Mesenchymal stem cell (in vitro differentiated cells and primary cell): ENCODE results near the gene SPATA2L.
A peak's percentile ranks its signal among the peaks of the same experiment; 100 is the strongest.
"Not testable (repeated sequence)": the region's sequence is repeated elsewhere in the genome, so short reads cannot be mapped to it uniquely, and the experiment has no call there.

Source experiments
- DNase-seq: peaks from one replicate; pipeline ENCODE4 v3.0.0-alpha.2; 2013
- H2AFZ ChIP-seq: one replicate; pipeline ENCODE4 v1.6.1; 2013; ENCODE audit warnings: low read depth, mild to moderate bottlenecking, control low read depth, inconsistent platforms, low read length, moderate library complexity
- H2AK5ac ChIP-seq: 2 replicates; pipeline ENCODE4 v1.6.1; 2013; ENCODE audit warnings: low read length, moderate library complexity, mild to moderate bottlenecking, inconsistent platforms; ENCODE audit not compliant: severe bottlenecking
- H2BK120ac ChIP-seq: one replicate; pipeline ENCODE4 v1.6.1; 2013; ENCODE audit warnings: low read depth, mild to moderate bottlenecking, inconsistent platforms, low read length, moderate library complexity
- H2BK12ac ChIP-seq, 2 experiments: one replicate each; pipeline ENCODE4 v1.6.1; 2013; ENCODE audit warnings: inconsistent platforms in 2 of 2, low read length in 2 of 2, mild to moderate bottlenecking in 2 of 2, moderate library complexity in 2 of 2, control low read depth in 1 of 2
- H2BK15ac ChIP-seq: one replicate; pipeline ENCODE4 v1.6.1; 2013; ENCODE audit warnings: mild to moderate bottlenecking, low read depth, inconsistent platforms; ENCODE audit not compliant: poor library complexity, severe bottlenecking
- H2BK5ac ChIP-seq: 2 replicates; pipeline ENCODE4 v1.6.1; 2013; ENCODE audit warnings: low read depth, mild to moderate bottlenecking, low read length, control low read depth, inconsistent platforms; ENCODE audit not compliant: poor library complexity, severe bottlenecking
- H3K14ac ChIP-seq, 2 experiments: one replicate each; pipeline ENCODE4 v1.6.1; 2013; ENCODE audit warnings: inconsistent platforms in 2 of 2, low read length in 2 of 2, control low read depth in 1 of 2, mild to moderate bottlenecking in 1 of 2, moderate library complexity in 1 of 2
- H3K18ac ChIP-seq, 2 experiments: one replicate each; pipeline ENCODE4 v1.6.1; 2013; ENCODE audit warnings: inconsistent platforms in 2 of 2, low read length in 2 of 2, control low read depth in 1 of 2, low read depth in 1 of 2, mild to moderate bottlenecking in 1 of 2
- H3K23ac ChIP-seq, 2 experiments: one replicate each; pipeline ENCODE4 v1.6.1; 2013; ENCODE audit warnings: inconsistent platforms in 2 of 2, low read length in 2 of 2, mild to moderate bottlenecking in 2 of 2, moderate library complexity in 2 of 2, control low read depth in 1 of 2
- H3K27ac ChIP-seq: 2 replicates; pipeline ENCODE4 v1.5.1; 2013; ENCODE audit warnings: mild to moderate bottlenecking, moderate library complexity, low read length, control low read depth, inconsistent platforms; ENCODE audit not compliant: poor library complexity, severe bottlenecking
- H3K27me3 ChIP-seq, 2 experiments: 2 replicates each; pipeline versions ENCODE4 v1.6.1 to v1.7.0; 2013; ENCODE audit warnings: low read length in 2 of 2, mild to moderate bottlenecking in 2 of 2, moderate library complexity in 2 of 2, control low read depth in 1 of 2, inconsistent platforms in 1 of 2; ENCODE audit not compliant: control insufficient read depth in 1 of 2, insufficient read depth in 1 of 2
- H3K36me3 ChIP-seq, 2 experiments: 2 replicates each; pipeline versions ENCODE4 v1.6.1 to v1.7.0; 2013; ENCODE audit warnings: low read length in 2 of 2, control low read depth in 1 of 2, inconsistent platforms in 1 of 2, low read depth in 1 of 2, mild to moderate bottlenecking in 1 of 2; ENCODE audit not compliant: insufficient read depth in 2 of 2, control insufficient read depth in 1 of 2
- H3K4ac ChIP-seq, 2 experiments: one replicate each; pipeline ENCODE4 v1.6.1; 2013; ENCODE audit warnings: inconsistent platforms in 2 of 2, low read length in 2 of 2, mild to moderate bottlenecking in 2 of 2, moderate library complexity in 2 of 2, control low read depth in 1 of 2, low read depth in 1 of 2
- H3K4me1 ChIP-seq: 2 replicates; pipeline ENCODE4 v1.6.1; 2013; ENCODE audit warnings: low read depth, low read length, control low read depth; ENCODE audit not compliant: control insufficient read depth, insufficient read depth
- H3K4me2 ChIP-seq: 2 replicates; pipeline ENCODE4 v1.6.1; 2013; ENCODE audit warnings: low read length, mild to moderate bottlenecking, inconsistent platforms; ENCODE audit not compliant: poor library complexity, severe bottlenecking
- H3K4me3 ChIP-seq, 2 experiments: 2 replicates each; pipeline versions ENCODE4 v1.5.1 to v1.7.0; 2013; ENCODE audit warnings: low read length in 2 of 2, mild to moderate bottlenecking in 2 of 2, control low read depth in 1 of 2, low read depth in 1 of 2; ENCODE audit not compliant: insufficient read depth in 1 of 2
- H3K79me1 ChIP-seq: replicated peaks from 2 replicates; pipeline ENCODE4 v1.6.1; 2013; ENCODE audit warnings: mild to moderate bottlenecking, control low read depth, low read length, inconsistent platforms; ENCODE audit not compliant: poor library complexity, severe bottlenecking
- H3K9ac ChIP-seq: 2 replicates; pipeline ENCODE4 v1.7.0; 2013; ENCODE audit warnings: mild to moderate bottlenecking, low read length, moderate library complexity
- H3K9me3 ChIP-seq: 2 replicates; pipeline ENCODE4 v1.7.0; 2013; ENCODE audit warnings: mild to moderate bottlenecking, low read length; ENCODE audit not compliant: control insufficient read depth
- H4K8ac ChIP-seq: one replicate; pipeline ENCODE4 v1.6.1; 2013; ENCODE audit warnings: inconsistent platforms, mild to moderate bottlenecking, low read length, moderate library complexity
- H4K91ac ChIP-seq: one replicate; pipeline ENCODE4 v1.6.1; 2013; ENCODE audit warnings: mild to moderate bottlenecking, low read length, inconsistent platforms
- WGBS: methylation state at CpG from one replicate; pipeline ENCODE4 v1.1.7; 2013; ENCODE audit warnings: mixed read lengths; 5-methylcytosine and 5-hydroxymethylcytosine counted together

Gene SPATA2L

DNA sequence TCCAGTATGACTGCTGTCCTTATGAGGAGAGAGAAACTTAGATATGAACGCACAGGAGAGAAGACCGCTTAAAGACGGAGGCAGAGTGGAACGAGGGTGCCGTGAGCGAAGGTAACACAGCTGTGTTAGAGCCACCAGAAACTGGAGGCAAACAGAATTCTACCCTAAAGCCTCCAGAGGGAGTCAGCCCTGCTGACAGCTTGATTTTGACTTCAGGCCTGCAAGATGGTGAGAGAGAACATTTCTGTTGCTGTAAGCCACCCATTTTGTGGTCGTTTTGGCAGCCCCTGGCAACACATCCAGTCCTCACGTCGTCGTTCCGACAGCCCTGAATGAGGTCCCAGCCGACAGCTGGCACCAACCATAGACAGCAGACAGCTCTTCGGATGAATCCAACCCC lies 2.8 kb upstream of the SPATA2L start:
- no peak overlapping the region for H3K4me3 ChIP-seq
- H3K4me1 ChIP-seq, result peaks cover 30% of the 10 kb centered on the region
- H3K9me3 ChIP-seq, result no peaks in the 10 kb centered on the region
- 88% methylated on average over 13 of the region's 13 CpGs for WGBS
- no peak overlapping the region for H3K14ac ChIP-seq
- H4K8ac ChIP-seq, result no peak overlapping the region
- no peak for DNase-seq
- no peak overlapping the region for H3K23ac ChIP-seq
- H2AK5ac ChIP-seq, result no peak overlapping the region
- no peak overlapping the region for H3K4me2 ChIP-seq
- H2BK15ac ChIP-seq, result no peak overlapping the region
- H3K27me3 ChIP-seq, result peaks cover 0 to 13% of the 10 kb centered on the region in 2 experiments
- no peak overlapping the region for H3K4ac ChIP-seq
- H2BK120ac ChIP-seq, result no peak overlapping the region
- no peak overlapping the region for H4K91ac ChIP-seq
- no peak overlapping the region for H2AFZ ChIP-seq
- H3K27ac ChIP-seq, result no peak overlapping the region
- H3K18ac ChIP-seq, result no peak overlapping the region
- H3K79me1 ChIP-seq, result peaks cover 5% of the 10 kb centered on the region
- H3K36me3 ChIP-seq, result peaks cover 9 to 24% of the 10 kb centered on the region in 2 experiments
- no peak overlapping the region for H2BK12ac ChIP-seq
- H3K9ac ChIP-seq, result no peak overlapping the region
- H2BK5ac ChIP-seq, result no peak overlapping the region

DNA sequence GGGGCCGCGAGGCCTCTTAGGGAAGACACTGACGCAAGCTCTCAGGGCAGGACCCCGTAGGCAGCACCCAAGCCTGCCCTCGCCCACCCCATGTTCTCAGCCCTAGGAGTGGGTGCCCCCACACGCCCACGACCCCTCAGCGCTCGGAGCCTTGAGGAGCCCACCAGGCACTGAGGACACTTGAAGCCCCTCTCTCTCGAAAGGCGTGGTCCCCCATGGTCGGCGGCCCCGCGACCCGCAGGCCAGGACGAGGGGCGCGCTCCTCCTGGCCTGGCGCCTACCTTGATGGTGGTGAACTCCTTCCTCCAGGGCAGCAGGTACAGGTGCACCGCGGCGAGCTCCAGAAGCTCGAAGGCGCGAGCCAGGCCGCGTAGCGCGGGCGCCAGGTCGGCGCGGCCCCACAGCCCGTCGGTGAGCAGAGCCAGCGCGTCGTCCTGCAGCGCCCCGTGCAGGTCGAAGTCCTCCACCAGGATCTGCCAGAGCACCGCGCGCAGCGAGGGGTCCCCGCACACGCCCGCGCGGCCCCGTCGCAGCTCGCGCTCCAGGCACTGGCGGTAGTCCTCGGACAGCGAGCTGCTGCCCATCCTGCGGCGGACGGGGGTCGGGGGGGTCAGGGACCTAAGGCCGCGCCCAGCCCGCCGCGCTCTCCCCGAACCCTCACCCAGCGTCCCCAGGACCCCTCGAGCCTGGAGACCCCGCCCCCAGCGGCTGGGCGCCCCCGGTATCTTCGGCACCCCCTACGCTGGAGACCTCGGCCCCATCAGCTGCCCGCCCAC lies 668 bp downstream of the SPATA2L start:
- H4K91ac ChIP-seq, result peak overlapping the region; percentile 14
- peak overlapping the region in 1 of 2 experiments; percentile 57 for H3K23ac ChIP-seq
- peak overlapping the region; percentile 92 for H3K4me2 ChIP-seq
- H3K4me1 ChIP-seq, result peaks cover 38% of the 10 kb centered on the region
- H3K4ac ChIP-seq, result peak overlapping the region; percentile 37 to 78
- DNase-seq, result peak; percentile 65
- no peak overlapping the region for H2AK5ac ChIP-seq
- H2BK12ac ChIP-seq, result peak overlapping the region in 1 of 2 experiments; percentile 7
- 7% methylated on average over 61 of the region's 78 CpGs for WGBS
- peaks cover 3 to 24% of the 10 kb centered on the region in 2 experiments for H3K36me3 ChIP-seq
- H3K27ac ChIP-seq, result no peak overlapping the region
- H2BK120ac ChIP-seq, result no peak overlapping the region
- H2BK15ac ChIP-seq, result no peak overlapping the region
- H2AFZ ChIP-seq, result peak overlapping the region; percentile 47
- H3K9ac ChIP-seq, result peak overlapping the region; percentile 86
- peaks cover 17% of the 10 kb centered on the region for H3K79me1 ChIP-seq
- peak overlapping the region; percentile 80 to 85 for H3K4me3 ChIP-seq
- H4K8ac ChIP-seq, result peak overlapping the region; percentile 63
- H3K14ac ChIP-seq, result peak overlapping the region in 1 of 2 experiments; percentile 3
- peak overlapping the region; percentile 34 to 76 for H3K18ac ChIP-seq
- no peaks in the 10 kb centered on the region for H3K9me3 ChIP-seq
- H2BK5ac ChIP-seq, result no peak overlapping the region
- peaks cover 0 to 13% of the 10 kb centered on the region in 2 experiments for H3K27me3 ChIP-seq

DNA sequence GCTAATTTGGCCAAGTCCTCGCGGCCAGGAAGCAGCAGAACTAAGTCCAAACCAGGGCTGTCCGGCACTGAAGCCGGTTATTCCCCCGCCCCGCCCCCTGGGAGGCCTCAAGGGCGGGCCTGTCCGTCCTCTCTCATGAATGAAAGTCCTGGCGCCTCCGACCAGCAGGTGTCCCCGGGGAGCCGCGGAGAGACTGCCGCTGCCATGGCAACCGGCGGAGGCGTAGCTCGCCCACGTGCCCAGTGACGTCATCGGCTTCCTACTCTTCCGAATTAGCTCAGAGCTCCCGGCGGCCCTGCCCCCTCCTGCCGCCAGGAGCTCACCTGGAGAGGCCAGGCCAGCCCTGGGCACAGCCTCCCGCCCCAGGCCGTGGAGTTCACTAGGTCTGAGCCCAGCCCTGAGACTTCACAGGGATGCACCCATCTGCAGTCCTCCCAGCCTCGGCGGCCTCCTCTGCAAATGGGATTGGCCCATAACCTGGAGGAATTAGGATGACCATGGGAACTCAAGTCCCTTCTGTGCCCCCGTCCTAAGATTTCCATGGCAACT lies 1.3 kb downstream of the SPATA2L start:
- Histone ChIP-seq H3K18ac (peak overlapping the region; percentile 19 to 76), H4K91ac (peak overlapping the region; percentile 14), H3K4me3 (peak overlapping the region; percentile 80 to 85), H3K23ac (peak overlapping the region in 1 of 2 experiments; percentile 56), H2BK120ac (no peak overlapping the region), H3K36me3 (peaks cover 6 to 31% of the 10 kb centered on the region in 2 experiments), H3K9me3 (no peaks in the 10 kb centered on the region), H3K9ac (peak overlapping the region; percentile 86), H2BK15ac (peak overlapping the region; percentile 66), H2AFZ (peak overlapping the region; percentile 32), H3K27me3 (peaks cover 0 to 13% of the 10 kb centered on the region in 2 experiments), H3K4me1 (peaks cover 36% of the 10 kb centered on the region), H3K79me1 (peaks cover 18% of the 10 kb centered on the region), H3K27ac (no peak overlapping the region), H2AK5ac (no peak overlapping the region), H4K8ac (no peak overlapping the region), H3K4ac (peak overlapping the region in 1 of 2 experiments; percentile 78), H3K4me2 (peak overlapping the region; percentile 92), H2BK12ac (peak overlapping the region in 1 of 2 experiments; percentile 7), H2BK5ac (no peak overlapping the region), H3K14ac (peak overlapping the region in 1 of 2 experiments; percentile 31)
- peak; percentile 98 for DNase-seq
- under 1% methylated on average over 30 of the region's 30 CpGs for WGBS

DNA sequence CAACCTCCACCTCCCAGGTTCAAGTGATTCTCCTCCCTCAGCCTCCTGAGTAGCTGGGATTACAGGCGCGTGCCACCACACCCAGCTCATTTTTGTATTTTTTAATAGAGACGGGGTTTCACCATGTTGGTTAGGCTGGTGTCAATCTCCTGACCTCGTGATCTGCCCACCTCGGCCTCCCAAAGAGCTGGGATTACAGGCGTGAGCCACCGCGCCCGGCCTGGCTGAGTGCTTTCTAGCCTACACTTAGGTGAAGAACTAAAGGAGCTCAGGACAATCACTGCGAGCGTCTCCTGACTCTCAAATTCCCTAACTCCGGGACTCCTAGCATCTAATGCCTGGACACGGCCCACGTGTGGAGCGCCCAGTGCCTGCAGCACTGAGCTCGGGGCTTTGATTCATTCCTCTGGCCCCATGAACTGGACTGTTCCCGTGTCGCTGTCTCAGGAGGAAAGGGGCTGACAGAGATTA lies 1.8 kb downstream of the SPATA2L start:
- H4K91ac ChIP-seq, H3K14ac ChIP-seq, H2AK5ac ChIP-seq, H3K23ac ChIP-seq, H3K18ac ChIP-seq, H2BK15ac ChIP-seq, H2BK120ac ChIP-seq, DNase-seq, H2AFZ ChIP-seq, H3K27ac ChIP-seq, H2BK5ac ChIP-seq, H4K8ac ChIP-seq, H3K9me3 ChIP-seq: not testable (repeated sequence)
- Histone ChIP-seq H3K79me1 (peaks cover 18% of the 10 kb centered on the region), H3K4me1 (peaks cover 36% of the 10 kb centered on the region), H3K4me3 (peak overlapping the region in 1 of 2 experiments; percentile 80), H3K9ac (peak overlapping the region; percentile 86), H3K27me3 (peaks cover 0 to 13% of the 10 kb centered on the region in 2 experiments), H2BK12ac (peak overlapping the region in 1 of 2 experiments; percentile 29), H3K4me2 (peak overlapping the region; percentile 70), H3K4ac (peak overlapping the region in 1 of 2 experiments; percentile 32), H3K36me3 (peaks cover 11 to 36% of the 10 kb centered on the region in 2 experiments)
- WGBS, result 79% methylated on average over 18 of the region's 18 CpGs
